ENCODE data around the gene APC2.

- TF ChIP-seq CTCF (IDR thresholded peaks at IDR 0.05) (no peak), EP300 (IDR thresholded peaks at IDR 0.05) (no peak), POLR2A (IDR thresholded peaks at IDR 0.05) (no peak)
Observed at GRCh38 chr19:1424192-1424955, 25.5 kb upstream of the APC2 start.

All from ovary (tissue), 3 donors.